Stimulated activated CD4-positive, alpha-beta T cell treated with anti-CD3 and anti-CD28 coated beads, Interleukin-15, amount 100 ng/mL, for 48 hours (primary cell): Measurements from ENCODE around the gene SSBP4.
"Not testable (repeated sequence)": the region's sequence is repeated elsewhere in the genome, so short reads cannot be mapped to it uniquely, and the experiment has no call there.

Experiments
- DNase-seq, 2 donors: peaks; one replicate each; pipeline ENCODE4 v3.0.0-alpha.2; 2020; ENCODE audit warnings: low read depth in 2 of 2

SSBP4 gene

GRCh38 chr19:18393836-18394235 lies 25.4 kb upstream of the SSBP4 start:
- no peak for DNase-seq

DNA sequence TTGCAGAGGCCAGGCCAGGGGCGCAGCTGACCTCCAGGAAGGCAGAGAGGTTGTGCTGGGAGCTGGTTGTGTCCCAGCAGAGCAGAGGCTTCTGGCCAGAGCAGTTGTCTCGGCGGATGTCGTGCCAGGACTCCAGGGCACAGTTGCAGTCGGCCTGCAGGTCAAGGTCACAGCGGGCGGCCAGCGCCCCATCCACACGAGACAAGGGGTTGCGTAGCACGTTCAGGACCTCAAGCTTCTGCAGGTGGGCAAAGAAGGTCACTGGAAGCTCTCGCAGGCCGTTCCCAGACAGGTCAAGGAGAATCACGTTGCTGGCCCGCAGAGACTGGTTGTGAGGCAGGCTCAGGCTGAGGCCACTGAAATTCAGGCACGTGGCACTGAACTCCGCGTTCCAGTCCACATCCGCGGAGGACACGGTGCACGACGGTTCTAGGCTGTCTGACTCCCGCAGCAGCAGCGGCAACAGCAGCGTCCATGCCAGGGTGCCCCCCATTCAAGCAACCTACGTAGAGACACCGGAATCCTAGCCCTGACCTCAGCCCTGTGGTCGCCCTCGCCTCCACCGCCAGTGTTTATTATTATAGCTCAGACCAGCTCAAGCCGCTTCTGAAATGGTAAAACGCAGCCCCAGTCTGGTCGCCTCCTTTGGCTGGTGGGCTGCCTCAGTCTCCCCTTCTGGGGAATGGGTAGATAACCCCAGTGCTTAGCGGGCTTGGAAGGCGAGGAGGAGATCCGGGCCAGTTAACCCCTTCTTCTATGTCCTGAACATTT lies 22.5 kb upstream of the SSBP4 start:
- no peak for DNase-seq

DNA sequence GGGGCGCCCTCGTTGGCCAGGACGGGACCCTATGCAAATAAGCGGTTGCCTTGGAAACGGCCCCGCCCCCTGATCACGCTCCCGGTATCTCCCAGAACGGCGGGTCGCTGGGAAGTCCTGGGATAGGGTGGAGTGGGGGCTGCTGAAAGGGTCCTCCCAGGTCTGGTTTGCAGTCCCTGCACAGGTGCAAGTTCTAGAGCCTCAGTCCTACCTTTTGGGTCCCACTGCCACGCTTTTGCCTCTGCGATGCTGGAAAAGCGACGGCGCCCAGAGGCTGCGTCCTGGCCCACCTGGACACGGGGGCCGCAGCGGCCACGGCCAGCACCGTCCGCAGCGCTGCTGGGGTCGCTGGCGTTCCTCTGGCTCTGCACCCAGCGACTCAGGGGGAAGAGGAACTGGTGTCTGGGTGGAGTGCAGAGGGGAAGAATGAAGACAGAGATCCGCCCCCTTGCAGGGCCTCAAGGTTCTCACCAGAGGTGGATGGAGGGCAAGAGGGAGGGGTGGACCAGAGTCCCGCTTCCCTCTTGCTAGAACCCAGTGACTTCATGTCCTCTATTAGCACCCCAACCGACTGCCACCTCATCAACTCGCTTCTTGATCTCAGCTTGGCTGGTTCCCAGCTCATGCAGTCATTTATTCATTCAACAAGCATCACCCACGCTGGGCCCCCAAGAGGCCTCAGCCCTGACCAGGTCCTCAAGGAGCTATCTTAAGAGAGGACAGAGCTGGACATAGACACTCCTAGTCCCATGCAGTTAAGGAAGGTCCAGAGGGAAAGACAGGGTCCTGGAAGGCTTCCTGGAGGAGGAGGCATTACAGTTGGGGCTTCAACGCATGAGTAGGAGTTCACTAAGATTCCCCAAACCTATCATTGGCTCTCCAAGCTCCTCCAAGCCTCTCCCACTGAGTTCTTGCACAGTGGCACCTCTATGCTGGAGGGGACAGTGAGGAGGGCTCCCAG lies 21.7 kb upstream of the SSBP4 start, which contains the start of gene LRRC25:
TSS of gene LRRC25 (minus strand) at position 381 of the 961 bp plus-strand sequence. CDS start 659 bp downstream, outside the sequence.
- no peak for DNase-seq

- DNase-seq, result no peak
Observed at GRCh38 chr19:18399008-18399407, 20.2 kb upstream of the SSBP4 start.

- no peak for DNase-seq
Observed at GRCh38 chr19:18401580-18402112, 17.6 kb upstream of the SSBP4 start.

DNA sequence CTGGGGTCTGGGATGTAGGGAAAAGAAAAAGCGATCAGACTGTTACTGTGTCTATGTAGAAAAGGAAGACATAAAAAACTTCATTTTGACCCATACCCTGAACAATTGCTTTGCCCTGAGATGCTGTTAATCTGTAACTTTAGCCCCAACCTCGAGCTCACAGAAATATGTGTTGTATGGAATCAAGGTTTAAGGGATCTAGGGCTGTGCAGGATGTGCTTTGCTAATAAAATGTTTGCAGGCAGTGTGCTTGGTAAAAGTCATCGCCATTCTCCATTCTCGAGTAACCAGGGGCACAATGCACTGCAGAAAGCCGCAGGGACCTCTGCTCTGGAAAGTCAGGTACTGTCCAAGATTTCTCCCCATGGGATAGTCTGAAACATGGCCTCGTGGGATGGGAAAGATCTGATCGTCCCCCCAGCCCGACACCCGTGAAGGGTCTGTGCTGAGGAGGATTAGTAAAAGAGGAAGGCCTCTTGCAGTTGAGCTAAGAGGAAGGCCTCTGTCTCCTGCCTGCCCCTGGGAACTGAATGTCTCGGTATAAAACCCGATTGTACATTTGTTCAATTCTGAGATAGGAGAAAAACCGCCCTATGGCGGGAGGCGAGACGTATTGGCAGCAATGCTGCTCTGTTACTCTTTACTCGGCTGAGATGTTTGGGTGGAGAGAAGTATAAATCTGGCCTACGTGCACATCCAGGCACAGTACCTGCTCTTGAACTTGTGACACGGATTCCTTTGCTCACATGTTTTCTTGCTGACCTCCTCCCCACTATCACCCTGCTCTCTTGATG lies 16.5 kb upstream of the SSBP4 start:
- DNase-seq, result not testable (repeated sequence)

DNA sequence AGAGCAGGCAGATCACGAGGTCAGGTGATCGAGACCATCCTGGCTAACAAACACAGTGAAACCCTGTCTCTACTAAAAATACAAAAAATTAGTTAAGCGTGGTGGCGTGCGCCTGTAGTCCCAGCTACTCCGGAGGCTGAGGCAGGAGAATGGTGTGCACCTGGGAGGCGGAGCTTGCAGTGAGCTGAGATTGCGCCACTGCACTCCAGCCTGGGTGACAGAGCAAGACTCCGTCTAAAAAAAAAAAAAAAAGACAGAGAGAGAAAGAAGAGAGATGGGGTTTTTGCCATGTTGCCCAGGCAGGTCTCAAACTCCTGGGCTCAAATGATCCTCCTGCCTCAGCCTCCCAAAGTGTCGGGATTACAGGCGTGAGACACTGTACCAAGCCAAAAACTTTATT lies 13.4 kb upstream of the SSBP4 start:
- DNase-seq, result not testable (repeated sequence)

DNA sequence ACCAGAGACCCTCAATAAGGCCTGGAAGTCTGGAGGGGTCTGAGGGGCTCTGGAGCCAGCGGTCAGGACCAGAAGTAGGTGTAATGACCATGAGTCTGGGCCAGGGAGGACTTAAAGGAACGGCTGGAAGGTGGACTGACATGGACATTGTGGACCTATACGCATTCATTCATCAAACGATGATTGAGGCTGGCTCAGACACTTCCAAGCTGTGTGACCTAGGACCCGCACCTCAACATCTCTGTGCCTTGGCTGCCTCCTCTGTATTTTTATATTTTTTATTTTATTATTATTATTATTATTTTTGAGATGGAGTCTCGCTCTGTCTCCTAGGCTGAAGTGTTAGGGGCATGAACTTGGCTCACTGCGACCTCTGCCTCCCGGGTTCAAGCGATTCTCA lies 12.4 kb upstream of the SSBP4 start:
- DNase-seq, result no peak

- DNase-seq, result no peak
Observed at GRCh38 chr19:18408053-18408476, 11.1 kb upstream of the SSBP4 start.

DNA sequence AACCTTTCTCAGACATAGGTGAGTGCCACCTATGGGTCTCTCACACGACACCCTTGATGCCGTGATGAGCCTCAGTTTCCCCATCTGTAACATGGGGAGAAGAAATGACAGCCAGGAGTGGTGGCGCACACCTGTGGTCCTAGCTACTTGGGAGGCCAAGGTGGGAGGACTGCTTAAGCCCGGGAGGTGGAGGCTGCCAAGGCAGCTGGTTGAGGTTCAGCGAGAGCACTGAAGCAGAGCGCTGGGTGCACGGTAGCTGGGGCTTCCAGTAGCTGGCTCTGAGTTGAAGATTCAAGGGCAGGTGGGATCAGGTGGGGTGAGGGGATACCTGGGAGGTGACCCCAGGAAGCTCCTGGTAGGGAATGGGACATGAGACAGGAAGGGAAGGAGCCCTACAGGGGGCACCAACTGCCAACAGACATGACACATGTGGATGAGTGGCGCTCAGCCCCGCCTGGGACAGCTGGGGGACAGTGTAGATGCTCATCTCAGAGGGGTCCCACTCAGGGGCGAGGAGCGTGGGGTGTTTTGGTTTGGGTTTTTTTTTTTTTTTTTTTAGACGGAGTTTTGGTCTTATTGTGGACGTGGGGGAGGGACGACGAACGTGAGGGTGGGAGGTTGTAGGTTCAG lies 6.5 kb upstream of the SSBP4 start:
- DNase-seq, result no peak

DNA sequence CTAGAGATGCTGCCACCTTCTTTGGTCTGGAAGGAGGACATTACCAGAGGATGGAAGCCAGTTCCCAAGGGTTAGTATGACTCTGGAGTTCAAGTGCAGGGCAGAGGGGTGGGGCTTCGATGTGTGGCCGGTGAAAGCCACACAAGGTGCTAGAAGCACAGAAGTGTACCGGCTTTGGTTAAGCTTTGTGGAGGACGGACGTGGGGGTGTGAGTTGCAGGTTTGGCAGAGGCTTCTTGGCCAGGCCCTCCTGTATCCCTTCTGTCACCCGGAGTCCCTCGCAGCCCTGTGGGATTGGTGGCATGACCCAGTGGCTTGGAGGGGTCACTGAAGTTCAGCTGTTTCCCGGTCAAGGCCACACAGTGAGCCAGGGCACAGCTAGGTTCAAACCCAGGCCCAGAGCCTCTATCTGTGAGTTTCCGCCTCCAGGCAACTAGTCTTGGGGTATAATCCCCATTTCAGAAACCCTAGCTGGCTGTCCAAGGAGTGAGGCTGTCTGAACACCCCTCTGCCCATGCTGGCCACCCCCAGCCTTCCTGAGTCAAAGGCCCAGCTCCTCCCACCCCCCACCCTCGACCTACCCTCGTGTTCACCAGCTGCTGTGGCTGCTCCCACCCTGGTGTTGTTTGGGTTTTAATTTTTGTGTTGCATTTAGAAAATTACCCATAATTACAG lies 4.6 kb upstream of the SSBP4 start:
- DNase-seq, result no peak

- DNase-seq, result no peak
Observed at GRCh38 chr19:18415178-18415867, 3.9 kb upstream of the SSBP4 start.

GRCh38 chr19:18416778-18417249 lies 2.4 kb upstream of the SSBP4 start:
- no peak for DNase-seq

- no peak for DNase-seq
Observed at GRCh38 chr19:18417250-18418028, 1.8 kb upstream of the SSBP4 start.

- DNase-seq, result no peak
Observed at GRCh38 chr19:18418029-18418482, 1.1 kb upstream of the SSBP4 start.

DNA sequence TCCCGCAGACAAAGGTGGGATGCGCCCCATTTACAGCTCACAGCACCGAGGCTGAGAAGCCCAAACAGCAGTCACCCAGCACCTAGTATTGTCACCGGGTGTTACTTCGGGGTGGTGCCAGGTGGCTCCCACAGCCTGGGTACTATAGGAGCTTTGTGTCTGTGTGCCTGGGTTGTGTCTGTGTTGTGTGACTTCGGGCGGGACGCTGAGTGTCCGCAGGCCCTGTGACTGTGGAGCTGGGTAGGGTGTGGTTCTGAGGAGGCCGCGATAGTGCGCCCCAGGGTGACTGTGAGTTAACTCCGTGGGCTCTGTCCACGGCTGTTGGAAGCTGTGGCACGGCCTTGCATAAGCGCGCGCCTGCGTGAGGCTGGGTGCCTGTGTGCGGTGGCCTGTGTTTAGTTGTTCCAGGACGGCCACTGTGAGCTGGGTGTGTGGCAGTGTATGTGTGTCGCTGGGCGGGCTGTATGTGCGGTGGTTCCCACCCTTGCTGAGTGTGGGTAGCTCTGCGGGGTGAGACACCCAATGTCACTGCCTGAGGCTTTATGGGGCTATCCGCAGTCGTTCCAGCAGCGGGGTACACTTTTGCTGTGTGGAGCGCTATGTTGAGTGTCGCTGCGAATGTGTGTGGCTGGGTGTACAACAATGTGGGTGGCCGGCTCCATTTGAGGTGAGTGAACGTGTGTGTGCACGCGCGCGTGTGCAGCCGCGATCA lies 559 bp upstream of the SSBP4 start:
- no peak for DNase-seq

DNA sequence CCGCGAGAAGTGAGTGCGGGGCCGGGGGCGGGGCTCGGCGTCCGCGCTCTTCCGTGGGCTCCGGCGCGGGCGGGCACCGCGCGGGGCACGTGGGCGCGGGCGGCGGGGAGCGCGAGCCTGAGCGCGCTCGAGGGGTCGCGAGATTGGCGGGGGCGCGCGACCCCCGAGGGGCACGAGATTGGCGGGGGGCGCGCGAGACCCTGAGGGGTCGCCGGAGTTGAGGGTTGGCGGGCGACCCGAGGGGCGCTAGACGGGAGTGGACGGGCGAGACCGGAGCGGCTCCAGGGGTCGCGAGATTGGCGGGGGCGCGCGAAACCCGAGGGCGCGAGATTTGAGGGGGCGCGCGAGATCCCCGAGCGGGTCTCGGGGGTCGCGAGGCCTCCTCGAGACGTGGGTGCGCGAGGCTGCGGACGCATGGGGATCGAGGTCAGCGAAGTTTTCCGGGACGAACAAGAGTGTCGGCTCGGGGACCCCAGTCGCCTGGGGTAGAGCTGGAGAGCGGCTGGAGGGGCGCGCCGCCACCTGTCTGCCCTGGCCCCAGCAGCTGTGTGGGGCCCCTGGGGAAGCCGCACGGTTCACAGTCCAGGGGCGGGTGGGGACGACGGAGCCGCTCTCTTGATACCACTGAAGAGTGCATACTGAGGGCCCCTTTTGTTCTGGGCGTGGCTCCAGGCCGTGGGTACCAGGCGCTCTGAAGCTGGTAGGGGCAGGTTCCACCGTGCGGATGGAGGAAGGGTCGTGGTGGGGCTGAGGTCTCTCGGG lies 682 bp downstream of the SSBP4 start:
- DNase-seq, result no peak
